ENCODE measurements around the gene PRKN.

PRKN gene

DNA sequence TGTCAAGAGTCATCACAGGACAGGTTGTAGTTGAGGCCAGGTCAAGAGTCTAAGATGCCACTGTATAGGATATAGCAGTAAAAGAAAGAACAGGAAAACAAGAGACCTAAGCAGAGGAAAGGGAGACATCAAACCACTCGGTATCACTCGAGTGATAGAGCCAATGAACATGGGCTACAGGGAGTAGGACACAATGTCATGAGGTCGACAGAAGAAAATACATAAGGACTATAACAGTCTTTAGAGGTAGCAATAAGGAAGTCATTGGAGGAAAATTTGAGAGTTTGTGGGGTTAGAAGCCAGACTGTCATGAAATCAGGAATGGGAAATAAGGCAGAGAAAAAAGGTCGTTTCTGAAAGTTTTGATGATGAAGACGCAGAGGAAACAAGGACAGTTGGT is 99.7 kb downstream of the PRKN start:
- TF ChIP-seq, protein P1, sequence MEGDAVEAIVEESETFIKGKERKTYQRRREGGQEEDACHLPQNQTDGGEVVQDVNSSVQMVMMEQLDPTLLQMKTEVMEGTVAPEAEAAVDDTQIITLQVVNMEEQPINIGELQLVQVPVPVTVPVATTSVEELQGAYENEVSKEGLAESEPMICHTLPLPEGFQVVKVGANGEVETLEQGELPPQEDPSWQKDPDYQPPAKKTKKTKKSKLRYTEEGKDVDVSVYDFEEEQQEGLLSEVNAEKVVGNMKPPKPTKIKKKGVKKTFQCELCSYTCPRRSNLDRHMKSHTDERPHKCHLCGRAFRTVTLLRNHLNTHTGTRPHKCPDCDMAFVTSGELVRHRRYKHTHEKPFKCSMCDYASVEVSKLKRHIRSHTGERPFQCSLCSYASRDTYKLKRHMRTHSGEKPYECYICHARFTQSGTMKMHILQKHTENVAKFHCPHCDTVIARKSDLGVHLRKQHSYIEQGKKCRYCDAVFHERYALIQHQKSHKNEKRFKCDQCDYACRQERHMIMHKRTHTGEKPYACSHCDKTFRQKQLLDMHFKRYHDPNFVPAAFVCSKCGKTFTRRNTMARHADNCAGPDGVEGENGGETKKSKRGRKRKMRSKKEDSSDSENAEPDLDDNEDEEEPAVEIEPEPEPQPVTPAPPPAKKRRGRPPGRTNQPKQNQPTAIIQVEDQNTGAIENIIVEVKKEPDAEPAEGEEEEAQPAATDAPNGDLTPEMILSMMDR (IDR thresholded peaks at IDR 0.05; ENCODE audit: insufficient read depth, low read depth, low read length, missing control alignments) = no peak
- H3K4me3 ChIP-seq (ENCODE audit: low read length) = no peak overlapping the region
- no peak for DNase-seq (ENCODE audit: low read depth)

DNA sequence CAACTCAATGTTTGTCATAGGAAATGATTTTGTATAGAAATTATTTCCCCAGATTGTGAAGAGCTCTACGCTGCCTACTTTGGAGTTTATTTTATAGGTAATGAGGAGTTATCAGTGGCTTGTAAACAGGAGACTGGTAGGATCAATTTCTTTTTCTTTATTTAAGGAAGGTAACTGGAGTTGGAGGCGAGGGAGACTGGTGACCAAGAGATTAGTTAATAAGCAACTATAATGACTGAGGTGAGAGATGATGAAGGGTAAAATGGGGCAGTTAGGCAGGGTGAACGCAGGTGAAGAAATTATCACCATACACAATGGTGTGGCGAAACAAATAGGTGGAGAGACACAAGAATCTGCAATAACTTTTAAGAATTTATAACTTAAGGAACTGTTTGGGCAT is 100.2 kb downstream of the PRKN start:
- TF ChIP-seq, protein P1 (IDR thresholded peaks at IDR 0.05; ENCODE audit: insufficient read depth, low read depth, low read length, missing control alignments) = no peak
- DNase-seq (ENCODE audit: low read depth) = no peak
- no peak overlapping the region for H3K4me3 ChIP-seq (ENCODE audit: low read length)

DNA sequence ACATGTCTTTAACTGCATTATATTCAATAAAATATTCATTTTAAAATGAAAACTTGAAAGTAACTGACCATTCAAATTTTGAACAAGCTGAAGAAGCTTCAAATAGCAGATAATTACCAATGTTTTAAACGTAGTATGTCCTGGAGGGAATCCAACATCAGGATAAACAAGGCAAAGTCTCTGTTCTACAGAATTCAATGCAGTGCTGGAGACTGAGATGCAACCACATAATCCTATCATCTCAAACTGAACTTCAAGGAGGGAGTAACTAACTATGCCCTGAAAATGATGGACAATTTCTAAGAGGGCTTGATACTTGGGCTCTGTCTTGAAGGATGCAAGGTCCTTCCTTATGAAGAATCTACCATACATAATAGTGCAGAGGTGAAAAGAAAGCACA is 100.7 kb downstream of the PRKN start:
- no peak for DNase-seq (ENCODE audit: low read depth)
- no peak overlapping the region for H3K4me3 ChIP-seq (ENCODE audit: low read length)
- TF ChIP-seq, protein P1 (IDR thresholded peaks at IDR 0.05; ENCODE audit: insufficient read depth, low read depth, low read length, missing control alignments) = no peak

DNA sequence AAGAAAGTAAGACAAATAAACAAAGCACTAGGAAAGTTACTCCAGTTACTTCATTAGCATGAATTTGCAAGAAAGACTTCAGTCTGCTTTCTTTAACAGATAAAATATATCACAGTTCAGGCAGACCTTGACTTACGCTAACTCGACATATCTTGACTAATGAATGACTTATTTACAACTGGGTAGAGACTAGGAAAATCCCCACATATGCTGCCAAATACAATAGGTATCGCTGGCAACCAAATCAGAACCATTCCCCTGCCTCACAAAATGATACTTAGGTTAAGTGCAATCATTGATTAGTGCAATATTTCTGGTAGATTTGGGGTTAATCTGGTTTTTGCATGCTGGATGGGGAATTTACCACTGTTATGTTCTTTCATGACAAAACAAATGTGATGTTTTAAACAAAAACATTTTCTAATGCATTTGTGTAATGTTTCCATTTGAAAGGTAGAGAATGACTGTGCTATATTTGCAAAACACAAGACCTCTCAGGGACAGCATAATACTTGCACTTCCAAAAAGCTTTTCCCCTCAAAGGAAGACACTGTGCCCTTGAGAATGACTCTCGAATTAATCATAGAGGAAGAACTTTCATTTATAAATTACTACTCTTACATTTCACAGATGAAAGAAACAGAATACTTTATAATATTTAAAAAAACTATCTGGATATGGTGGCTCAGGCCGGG is 101.6 kb downstream of the PRKN start:
- TF ChIP-seq, protein P1 (IDR thresholded peaks at IDR 0.05; ENCODE audit: insufficient read depth, low read depth, low read length, missing control alignments) = no peak
- no peak for DNase-seq (ENCODE audit: low read depth)
- no peak overlapping the region for H3K4me3 ChIP-seq (ENCODE audit: low read length)

DNA sequence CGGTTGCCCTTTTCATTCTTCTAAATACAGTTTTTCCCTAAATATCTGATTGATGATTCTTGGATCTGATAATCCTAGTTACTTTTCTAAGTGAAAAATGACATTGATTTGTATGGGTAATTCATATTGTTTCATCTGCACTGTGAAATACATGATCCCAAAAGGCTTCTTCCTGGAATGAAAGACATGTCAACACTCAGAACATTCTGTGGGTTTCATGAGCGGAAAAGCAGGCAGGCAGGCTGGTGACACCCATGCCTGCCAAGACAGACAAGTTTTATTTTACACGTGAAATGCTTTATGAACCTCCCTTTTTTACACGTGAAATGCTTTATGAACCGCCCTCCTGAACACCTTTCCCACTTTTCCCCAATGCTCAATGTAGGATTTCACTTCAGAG is 105.0 kb downstream of the PRKN start:
- no peak for DNase-seq (ENCODE audit: low read depth)
- H3K4me3 ChIP-seq (ENCODE audit: low read length) = no peak overlapping the region
- TF ChIP-seq, protein P1 (IDR thresholded peaks at IDR 0.05; ENCODE audit: insufficient read depth, low read depth, low read length, missing control alignments) = no peak

DNA sequence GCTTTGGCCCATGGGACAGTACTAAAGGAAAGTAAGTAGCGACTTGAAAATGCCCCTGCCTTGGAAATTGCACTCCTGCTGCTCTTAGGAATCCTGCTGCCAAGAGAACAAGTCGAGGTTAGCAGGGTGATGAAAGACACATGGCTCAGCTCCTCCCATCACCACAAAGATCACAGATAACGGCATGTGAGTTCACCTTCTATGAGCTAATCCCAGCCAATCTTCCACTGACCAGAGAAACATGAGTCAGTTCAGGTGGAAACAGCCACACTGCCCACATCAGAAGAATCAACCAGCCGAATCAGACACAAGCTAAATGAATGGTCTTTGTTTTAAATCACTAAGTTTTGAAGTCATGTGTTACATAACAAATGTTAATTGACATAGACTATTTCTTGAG is 106.3 kb downstream of the PRKN start:
- no peak overlapping the region for H3K4me3 ChIP-seq (ENCODE audit: low read length)
- no peak for DNase-seq (ENCODE audit: low read depth)
- TF ChIP-seq, protein P1 (IDR thresholded peaks at IDR 0.05; ENCODE audit: insufficient read depth, low read depth, low read length, missing control alignments) = no peak

DNA sequence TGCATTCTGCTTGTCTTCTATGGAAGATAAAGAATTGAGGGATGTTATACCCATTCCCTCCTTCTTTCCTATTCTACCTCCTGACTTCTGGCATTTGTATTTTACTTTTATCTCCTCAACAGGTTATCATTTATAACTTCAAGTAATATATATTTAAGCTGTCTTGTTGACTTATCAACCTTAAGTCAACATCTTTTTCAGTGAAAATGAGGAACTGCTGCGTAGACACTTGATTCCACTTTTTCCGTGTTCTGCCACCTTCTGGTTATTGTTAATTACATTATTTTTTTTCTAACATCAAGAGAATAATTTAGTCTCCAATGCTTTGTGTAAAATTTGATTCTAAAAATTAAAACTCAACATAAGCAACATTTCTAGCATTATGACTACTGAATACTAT is 107.5 kb downstream of the PRKN start:
- TF ChIP-seq, protein P1 (IDR thresholded peaks at IDR 0.05; ENCODE audit: insufficient read depth, low read depth, low read length, missing control alignments) = no peak
- no peak for DNase-seq (ENCODE audit: low read depth)
- no peak overlapping the region for H3K4me3 ChIP-seq (ENCODE audit: low read length)

Data from epithelial cell of esophagus (primary cell).